ENCODE measurements around the gene IL1F10.

- TF ChIP-seq CTCF (IDR thresholded peaks at IDR 0.05; ENCODE audit: low read depth, low read length, poor library complexity, severe bottlenecking) (no peak), EZH2phosphoT487 (IDR thresholded peaks at IDR 0.05; ENCODE audit: borderline replicate concordance, low read length) (no peak)
Observed at GRCh38 chr2:113060796-113061195, 7.0 kb upstream of the IL1F10 start.

Data from DOHH2 (cell line).